Tongue (tissue), 2 donors: ENCODE data around the gene CDAN1. TPM values are rescaled to one million over a fixed set of nuclear protein-coding genes. Genes with fewer than 3 reads are reported as not detected.
A peak's percentile ranks its signal among the peaks of the same experiment; 100 is the strongest.
"Not testable (repeated sequence)": the region's sequence is repeated elsewhere in the genome, so short reads cannot be mapped to it uniquely, and the experiment has no call there.

Experiments used
- DNase-seq: peaks from one replicate; pipeline ENCODE4 v3.0.0-alpha.2; 2015
- total RNA-seq: library from RNA; depleted of rRNA; stranded (reverse); fragments of >200 nt; gene quantifications from one replicate; pipeline ENCODE4 v1.2.3, GENCODE V29; 2014

The CDAN1 gene
- total RNA-seq = 11.0 TPM

DNA sequence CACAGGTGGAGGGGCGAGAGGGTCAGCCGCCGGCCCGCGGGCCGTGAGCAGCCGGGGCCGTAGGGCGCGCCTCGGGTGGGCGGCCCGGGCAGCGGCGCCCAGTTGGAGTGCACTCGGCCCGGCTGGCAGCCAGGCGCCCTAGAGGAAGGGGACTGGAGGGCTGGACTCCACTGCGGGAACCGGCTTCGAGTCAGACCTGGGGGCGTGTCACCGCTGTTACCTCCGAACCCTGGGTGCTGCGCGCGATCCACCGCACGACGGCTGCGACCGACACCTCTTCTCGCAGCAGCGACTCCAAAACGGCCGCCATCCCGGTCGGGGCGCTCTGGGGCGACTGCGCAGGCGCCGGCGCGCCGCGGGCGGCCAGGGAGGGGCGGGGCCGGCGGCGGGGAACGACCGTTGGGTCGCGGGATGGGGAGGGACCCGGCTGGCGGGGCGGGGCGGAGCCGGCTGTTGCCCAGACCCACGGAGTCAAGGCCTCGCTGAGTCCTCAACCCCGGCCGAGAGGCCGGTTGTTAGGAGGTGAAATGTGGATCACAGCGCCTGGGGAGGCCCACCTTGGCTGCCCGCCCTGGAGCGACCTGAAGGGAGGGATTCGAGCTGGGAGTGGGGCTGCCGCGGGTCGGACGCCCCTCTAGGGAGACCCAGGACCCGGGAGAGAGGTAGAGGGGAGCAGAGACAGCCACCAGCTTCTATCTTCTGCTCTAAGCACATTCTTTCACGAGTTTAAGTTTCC, at the start of gene CDAN1:
Gene CDAN1, minus strand, starts transcription at position 336 of the 736 bp plus-strand sequence. Its CDS starts 26 bp downstream, at position 310.
- peak; percentile 95 for DNase-seq

- no peak for DNase-seq
These were observed 48.6 kb upstream of the CDAN1 start for GRCh38 chr15:42785569-42785968.

GRCh38 chr15:42784705-42785104, 47.8 kb upstream of the CDAN1 start:
- DNase-seq = peak; percentile 23

- DNase-seq = no peak
These were observed 45.8 kb upstream of the CDAN1 start for GRCh38 chr15:42782716-42783115.

DNA sequence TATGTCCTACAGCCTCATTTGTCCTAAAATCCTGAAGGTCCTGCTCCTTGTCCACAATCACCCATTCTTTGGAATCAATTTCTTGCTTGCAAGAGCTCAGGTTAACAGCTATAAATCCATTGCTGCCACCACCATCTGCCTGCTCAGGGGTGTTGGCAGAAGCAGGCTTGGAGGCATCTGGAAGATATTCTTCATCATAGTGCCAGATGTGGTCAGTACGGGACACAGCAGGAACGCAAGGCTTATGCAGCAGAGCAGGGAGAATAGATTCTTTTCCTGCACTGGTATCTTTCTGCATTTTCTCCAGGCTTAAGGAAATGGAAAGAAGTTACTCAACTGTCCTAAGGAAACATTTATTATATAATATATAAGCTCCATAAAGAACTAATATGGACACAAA, 38.5 kb upstream of the CDAN1 start:
- DNase-seq = peak; percentile 63

DNA sequence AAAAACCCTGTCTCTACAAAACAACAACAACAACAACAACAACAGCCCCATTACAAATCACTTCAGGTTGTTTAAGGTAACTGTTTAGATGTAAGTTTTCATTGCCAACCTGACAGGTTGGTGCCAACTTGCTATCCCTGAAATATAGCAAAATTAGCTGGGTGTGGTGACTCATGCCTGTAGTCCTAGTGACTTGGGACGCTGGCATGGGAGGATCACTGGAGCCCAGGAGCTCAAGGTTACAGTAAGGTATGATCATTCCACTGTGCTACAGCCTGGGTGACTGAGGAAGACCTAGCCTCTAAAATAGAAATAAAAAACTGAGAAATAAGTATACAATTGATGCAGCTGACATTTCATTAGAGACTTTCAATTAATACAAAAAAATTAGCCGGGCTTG, 36.0 kb upstream of the CDAN1 start:
- DNase-seq = no peak

DNA sequence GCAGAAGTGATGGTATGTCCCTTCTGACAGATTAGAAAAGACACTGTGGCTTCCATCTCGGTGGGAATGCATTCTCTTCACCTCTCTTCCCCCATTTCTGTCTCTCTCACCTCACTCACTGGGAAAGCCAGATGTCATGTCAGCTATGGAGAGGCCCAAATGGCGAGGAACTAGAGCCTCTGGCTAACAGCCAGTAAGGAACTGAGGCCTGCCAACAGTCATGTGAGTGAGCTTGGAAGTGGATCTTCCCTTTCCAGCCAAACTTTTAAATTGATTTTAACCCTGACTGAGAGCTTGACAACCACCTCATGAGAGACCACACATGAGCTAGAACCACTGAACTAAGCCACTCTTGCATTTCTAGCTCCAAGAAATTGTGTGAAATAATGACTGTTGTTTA, 35.2 kb upstream of the CDAN1 start:
- DNase-seq = peak; percentile 80

DNA sequence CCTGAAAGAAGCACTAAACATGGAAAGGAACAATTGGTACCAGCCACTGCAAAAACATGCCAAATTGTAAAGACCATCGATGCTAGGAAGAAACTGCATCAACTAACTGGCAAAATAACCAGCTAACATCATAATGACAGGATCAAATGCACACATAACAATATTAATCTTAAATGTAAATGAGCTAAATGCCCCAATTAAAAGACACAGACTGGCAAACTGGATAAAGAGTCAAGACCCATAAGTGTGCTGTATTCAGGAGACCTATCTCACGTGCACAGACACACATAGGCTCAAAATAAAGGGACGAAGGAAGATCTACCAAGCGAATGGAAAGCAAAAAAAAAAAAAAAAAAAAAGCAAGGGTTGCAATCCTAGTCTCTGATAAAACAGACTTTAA, 29.2 kb upstream of the CDAN1 start:
- DNase-seq = not testable (repeated sequence)

- DNase-seq = not testable (repeated sequence)
These were observed 27.3 kb upstream of the CDAN1 start for GRCh38 chr15:42764154-42764731.

- not testable (repeated sequence) for DNase-seq
These were observed 24.9 kb upstream of the CDAN1 start for GRCh38 chr15:42761813-42762212.

DNA sequence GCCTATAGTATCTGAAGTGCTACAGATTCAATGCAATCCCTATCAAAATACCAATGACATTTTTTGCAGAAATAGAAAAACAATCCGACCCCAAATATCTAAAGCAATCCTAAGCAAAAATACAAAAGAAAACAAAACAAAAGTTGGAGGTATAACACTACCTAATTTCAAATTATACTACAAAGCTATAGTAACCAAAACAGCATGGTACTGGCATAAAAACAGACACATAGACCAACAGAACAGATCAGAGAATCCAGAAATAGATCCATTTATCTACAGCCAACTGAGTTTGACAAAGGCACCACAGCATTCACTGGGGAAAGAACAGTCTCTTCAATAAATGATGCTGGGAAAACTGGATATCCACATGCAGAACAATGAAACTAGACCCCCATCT, 23.8 kb upstream of the CDAN1 start:
- no peak for DNase-seq

GRCh38 chr15:42759093-42759492, 22.2 kb upstream of the CDAN1 start:
- DNase-seq = no peak

DNA sequence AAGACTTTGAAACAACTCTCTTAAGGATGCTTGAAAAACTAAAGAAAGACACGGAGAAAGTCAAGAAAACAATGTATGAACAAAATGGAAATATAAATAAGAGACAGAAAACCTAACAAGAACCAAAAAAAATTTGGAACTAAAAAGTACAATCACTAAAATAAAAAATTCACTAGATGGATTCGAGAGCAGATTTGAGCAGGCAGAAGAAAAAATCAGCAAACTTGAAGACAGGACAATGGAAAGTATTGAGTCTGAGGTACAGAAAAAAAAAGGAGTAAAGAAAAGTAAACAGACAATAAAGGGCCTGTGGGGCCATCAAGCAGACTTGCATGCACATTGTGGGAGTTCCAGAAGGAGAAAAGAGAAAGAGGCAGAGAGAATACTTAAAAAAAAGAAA, 13.4 kb upstream of the CDAN1 start:
- DNase-seq = no peak

GRCh38 chr15:42749266-42749665, 12.3 kb upstream of the CDAN1 start:
- peak; percentile 37 for DNase-seq

DNA sequence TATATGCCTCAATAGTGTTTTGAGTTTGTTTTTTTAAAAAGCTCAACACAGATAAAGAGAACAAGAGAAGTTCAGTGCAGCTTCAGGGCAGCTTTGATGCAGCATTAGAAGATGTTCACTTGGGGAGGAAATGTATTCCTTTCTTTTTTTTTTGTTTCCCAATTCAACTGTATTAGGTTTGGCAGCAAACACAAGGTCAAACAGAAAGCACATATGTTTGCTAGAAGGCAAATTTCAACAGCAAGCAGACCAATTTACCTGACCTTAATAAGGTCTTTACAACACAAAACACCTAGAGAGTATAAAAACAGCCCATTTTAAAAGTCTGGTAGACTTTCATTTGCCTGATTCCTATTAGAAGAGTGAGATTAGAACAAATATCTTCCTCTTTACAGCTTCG, 7.3 kb upstream of the CDAN1 start:
- no peak for DNase-seq

- no peak for DNase-seq
These were observed 5.2 kb upstream of the CDAN1 start for GRCh38 chr15:42742149-42742548.

DNA sequence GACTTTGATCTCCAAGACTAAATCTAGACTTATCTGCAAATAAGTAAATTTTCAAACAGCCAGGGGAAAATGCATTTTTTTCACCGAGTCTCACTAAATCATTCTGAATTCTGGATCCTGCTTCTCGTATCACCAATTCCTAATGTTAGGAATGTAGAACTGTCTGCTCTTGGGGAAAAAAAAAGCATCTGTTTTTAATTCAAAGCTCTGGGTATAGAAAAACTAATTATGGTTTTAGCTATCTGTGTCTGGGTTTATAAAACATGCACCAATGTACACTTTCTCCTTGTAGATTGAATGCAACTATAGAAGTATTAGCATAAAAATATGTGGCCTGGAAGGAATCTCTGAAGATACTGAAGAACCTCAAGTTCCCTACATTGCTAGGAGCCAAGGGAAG, 4.8 kb upstream of the CDAN1 start:
- no peak for DNase-seq

- no peak for DNase-seq
These were observed 801 bp upstream of the CDAN1 start for GRCh38 chr15:42737529-42738328.

DNA sequence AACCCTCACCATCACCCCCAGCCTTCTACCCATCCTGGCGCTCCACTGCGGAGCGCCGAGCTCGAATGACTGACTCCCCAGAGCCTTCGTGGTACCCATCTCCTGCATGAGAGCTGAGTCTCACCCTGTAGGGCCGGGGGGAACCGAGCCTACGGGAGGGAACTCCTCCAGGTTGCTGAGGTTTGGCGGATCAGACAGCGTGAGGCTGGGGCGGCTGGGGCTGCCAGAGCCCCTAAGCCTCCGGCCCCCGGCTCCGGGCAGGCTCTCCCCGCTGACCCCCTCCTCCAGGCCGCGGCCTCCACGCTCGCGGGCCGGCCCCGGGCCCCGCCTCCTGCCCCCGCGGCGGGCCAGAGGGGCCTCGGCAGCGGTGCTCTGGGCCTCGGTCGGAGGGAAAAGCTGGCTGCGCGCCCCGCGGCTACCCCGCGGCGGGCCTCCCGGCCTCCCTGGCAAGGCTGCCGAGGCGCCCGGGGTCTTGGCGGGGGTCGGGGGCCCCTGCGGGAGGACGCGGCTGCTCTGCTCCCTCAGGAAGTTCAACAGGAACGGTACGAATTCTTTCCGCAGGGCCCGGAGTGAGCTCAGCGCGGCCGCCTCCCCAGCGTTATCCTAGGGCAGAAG, 643 bp downstream of the CDAN1 start:
- peak; percentile 52 for DNase-seq

- DNase-seq = no peak
These were observed 1.4 kb downstream of the CDAN1 start for GRCh38 chr15:42735382-42736165.

- no peak for DNase-seq
These were observed 2.8 kb downstream of the CDAN1 start for GRCh38 chr15:42734076-42734672.

DNA sequence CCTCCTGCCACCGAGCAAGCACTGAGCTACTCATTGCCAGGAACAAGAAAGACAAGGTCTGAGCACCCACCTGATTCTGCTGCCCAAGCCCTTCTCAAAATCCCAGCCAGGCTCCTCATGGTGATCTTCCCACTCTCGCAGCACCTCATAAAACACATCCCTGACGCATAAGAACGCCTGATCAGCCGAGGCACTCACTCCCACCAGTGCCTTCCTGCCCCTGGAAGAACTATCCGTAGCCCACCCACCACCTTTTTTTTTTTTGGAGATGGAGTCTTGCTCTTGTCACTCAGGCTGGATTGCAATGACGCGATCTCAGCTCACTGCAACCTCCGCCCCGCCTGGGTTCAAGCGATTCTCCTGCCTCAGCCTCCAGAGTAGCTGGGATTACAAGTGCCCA, 3.9 kb downstream of the CDAN1 start:
- DNase-seq = no peak
